H9 (cell line): ENCODE measurements around the gene VDAC1. TPM values are rescaled to one million over a fixed set of nuclear protein-coding genes. Genes with fewer than 3 reads are reported as not detected.

Source experiments
- DNase-seq: peaks from one replicate; pipeline ENCODE4 v3.0.0-alpha.2; 2017
- H2AFZ ChIP-seq: one replicate; pipeline ENCODE4 v1.6.1; 2013; ENCODE audit warnings: mild to moderate bottlenecking, low read length, control low read depth, moderate library complexity
- H2AK5ac ChIP-seq: 2 replicates; pipeline ENCODE4 v1.6.1; 2013; ENCODE audit warnings: low read length, control low read depth, mixed read lengths; ENCODE audit not compliant: insufficient read length
- H2BK120ac ChIP-seq: one replicate; pipeline ENCODE4 v1.6.1; 2013; ENCODE audit warnings: low read depth, mild to moderate bottlenecking, low read length, control low read depth, inconsistent platforms; ENCODE audit not compliant: poor library complexity, severe bottlenecking
- H2BK12ac ChIP-seq: 2 replicates; pipeline ENCODE4 v1.6.1; 2013; ENCODE audit warnings: low read length, control low read depth, mixed read lengths, low read depth; ENCODE audit not compliant: insufficient read length
- H2BK15ac ChIP-seq: 2 replicates; pipeline ENCODE4 v1.6.1; 2013; ENCODE audit warnings: low read depth, low read length, control low read depth
- H2BK20ac ChIP-seq: one replicate; pipeline ENCODE4 v1.6.1; 2013; ENCODE audit warnings: low read depth, mild to moderate bottlenecking, low read length, control low read depth, inconsistent platforms; ENCODE audit not compliant: poor library complexity, severe bottlenecking
- H2BK5ac ChIP-seq: 2 replicates; pipeline ENCODE4 v1.6.1; 2013; ENCODE audit warnings: low read length, control low read depth, mixed read lengths; ENCODE audit not compliant: insufficient read length
- H3K14ac ChIP-seq: 2 replicates; pipeline ENCODE4 v1.6.1; 2013; ENCODE audit warnings: low read length, control low read depth; ENCODE audit not compliant: insufficient read depth
- H3K18ac ChIP-seq: 2 replicates; pipeline ENCODE4 v1.6.1; 2013; ENCODE audit warnings: low read depth, mild to moderate bottlenecking, mixed read lengths, low read length, control low read depth; ENCODE audit not compliant: insufficient read length
- H3K23ac ChIP-seq: 2 replicates; pipeline ENCODE4 v1.6.1; 2013; ENCODE audit warnings: low read length, control low read depth, mixed read lengths, low read depth; ENCODE audit not compliant: insufficient read length
- H3K23me2 ChIP-seq: 2 replicates; pipeline ENCODE4 v1.6.1; 2013; ENCODE audit warnings: low read depth, mild to moderate bottlenecking, mixed read lengths, low read length, control low read depth; ENCODE audit not compliant: insufficient read length, poor library complexity, severe bottlenecking
- H3K27ac ChIP-seq: 2 replicates; pipeline ENCODE4 v1.5.1; 2013; ENCODE audit warnings: low read length, control low read depth, mixed read lengths, low read depth; ENCODE audit not compliant: insufficient read length
- H3K27me3 ChIP-seq: 2 replicates; pipeline ENCODE4 v1.6.1; 2013; ENCODE audit warnings: low read length, control low read depth, inconsistent platforms; ENCODE audit not compliant: insufficient read depth
- H3K4ac ChIP-seq: 2 replicates; pipeline ENCODE4 v1.6.1; 2013; ENCODE audit warnings: low read depth, mild to moderate bottlenecking, control low read depth, inconsistent platforms, low read length, moderate library complexity
- H3K4me1 ChIP-seq: 2 replicates; pipeline ENCODE4 v1.6.1; 2013; ENCODE audit warnings: low read length, control low read depth, inconsistent platforms; ENCODE audit not compliant: insufficient read depth
- H3K4me2 ChIP-seq: 2 replicates; pipeline ENCODE4 v1.6.1; 2013; ENCODE audit warnings: low read length, control low read depth, mixed read lengths; ENCODE audit not compliant: insufficient read length, insufficient read depth
- H3K56ac ChIP-seq: 2 replicates; pipeline ENCODE4 v1.6.1; 2013; ENCODE audit warnings: low read depth, mild to moderate bottlenecking, mixed read lengths, low read length, control low read depth; ENCODE audit not compliant: insufficient read length
- H3K79me1 ChIP-seq: 2 replicates; pipeline ENCODE4 v1.6.1; 2013; ENCODE audit warnings: low read depth, mild to moderate bottlenecking, moderate library complexity, low read length, control low read depth, inconsistent platforms; ENCODE audit not compliant: insufficient read depth, poor library complexity, severe bottlenecking
- H3K79me2 ChIP-seq: 2 replicates; pipeline ENCODE4 v1.6.1; 2013; ENCODE audit warnings: low read length, control low read depth, inconsistent platforms; ENCODE audit not compliant: insufficient read depth
- H3K9ac ChIP-seq: 2 replicates; pipeline ENCODE4 v1.6.1; 2013; ENCODE audit warnings: low read length, control low read depth, mixed read lengths; ENCODE audit not compliant: insufficient read length; ENCODE audit errors: extremely low read depth
- H3K9me3 ChIP-seq: one replicate; pipeline ENCODE4 v1.6.1; 2013; ENCODE audit warnings: low read depth, low read length, inconsistent platforms; ENCODE audit not compliant: control insufficient read depth
- H3T11ph ChIP-seq: one replicate; pipeline ENCODE4 v1.6.1; 2013; ENCODE audit warnings: mild to moderate bottlenecking, low read length, control low read depth, inconsistent platforms
- H4K20me1 ChIP-seq: one replicate; pipeline ENCODE4 v1.6.1; 2013; ENCODE audit not compliant: control insufficient read depth, insufficient read length, insufficient read depth
- H4K5ac ChIP-seq: 2 replicates; pipeline ENCODE4 v1.6.1; 2013; ENCODE audit warnings: low read depth, mild to moderate bottlenecking, mixed read lengths, low read length, control low read depth; ENCODE audit not compliant: insufficient read length
- H4K8ac ChIP-seq: replicated peaks from 2 replicates; pipeline ENCODE4 v1.6.1; 2013; ENCODE audit warnings: low read length, control low read depth, mixed read lengths, low read depth; ENCODE audit not compliant: insufficient read length
- H4K91ac ChIP-seq: 2 replicates; pipeline ENCODE4 v1.6.1; 2013; ENCODE audit warnings: low read depth, mild to moderate bottlenecking, moderate library complexity, mixed read lengths, low read length, control low read depth; ENCODE audit not compliant: insufficient read length
- H3K27ac Mint-ChIP-seq, 3 experiments: 2 replicates in 2 of 3; 3 replicates in 1 of 3; pipeline ENCODE4 v1.8.0; 2020 to 2021; ENCODE audit warnings: mixed read lengths in 3 of 3, mild to moderate bottlenecking in 1 of 3, moderate library complexity in 1 of 3
- H3K27me3 Mint-ChIP-seq: 2 replicates; pipeline ENCODE4 v1.8.0; 2021; ENCODE audit warnings: low read depth, mild to moderate bottlenecking, moderate library complexity, mixed read lengths
- H3K36me3 Mint-ChIP-seq, 3 experiments: 2 replicates in 2 of 3; 3 replicates in 1 of 3; pipeline ENCODE4 v1.8.0; 2020 to 2021; ENCODE audit warnings: low read depth in 3 of 3, mixed read lengths in 3 of 3; ENCODE audit not compliant: insufficient read depth in 1 of 3
- H3K4me1 Mint-ChIP-seq, 2 experiments: 2 replicates each; pipeline ENCODE4 v1.8.0; 2020; ENCODE audit warnings: mixed read lengths in 2 of 2
- H3K4me3 Mint-ChIP-seq, 2 experiments: 2 replicates in 1 of 2; 3 replicates in 1 of 2; pipeline ENCODE4 v1.8.0; 2020 to 2021; ENCODE audit warnings: mild to moderate bottlenecking in 2 of 2, mixed read lengths in 2 of 2, moderate library complexity in 1 of 2
- H3K9me3 Mint-ChIP-seq, 2 experiments: 2 replicates in 1 of 2; 3 replicates in 1 of 2; pipeline ENCODE4 v1.8.0; 2020; ENCODE audit warnings: mild to moderate bottlenecking in 2 of 2, mixed read lengths in 2 of 2, moderate library complexity in 1 of 2
- WGBS: extraction: QIAGEN DNeasy Blood & Tissue Kit; methylation state at CpG from one replicate; pipeline ENCODE4 v1.1.7; 2013; ENCODE audit warnings: missing lambda C conversion rate, low lambda C conversion rate, mixed read lengths; ENCODE audit not compliant: insufficient read length; ENCODE audit errors: extremely low coverage; 5-methylcytosine and 5-hydroxymethylcytosine counted together
- total RNA-seq: library from RNA; stranded (reverse); gene quantifications from 2 replicates; pipeline ENCODE4 v1.2.1, GENCODE V29; 2021
- TF ChIP-seq, protein P1 (sequence below): fragments of 200-600 bp; sonication (generic); conservative IDR thresholded peaks from 3 replicates; pipeline ENCODE4 v1.8.0; 2021; ENCODE audit warnings: antibody characterized with exemption, mild to moderate bottlenecking

VDAC1 gene
- total RNA-seq, 1 experiment from 2014 or later: 208 TPM

DNA sequence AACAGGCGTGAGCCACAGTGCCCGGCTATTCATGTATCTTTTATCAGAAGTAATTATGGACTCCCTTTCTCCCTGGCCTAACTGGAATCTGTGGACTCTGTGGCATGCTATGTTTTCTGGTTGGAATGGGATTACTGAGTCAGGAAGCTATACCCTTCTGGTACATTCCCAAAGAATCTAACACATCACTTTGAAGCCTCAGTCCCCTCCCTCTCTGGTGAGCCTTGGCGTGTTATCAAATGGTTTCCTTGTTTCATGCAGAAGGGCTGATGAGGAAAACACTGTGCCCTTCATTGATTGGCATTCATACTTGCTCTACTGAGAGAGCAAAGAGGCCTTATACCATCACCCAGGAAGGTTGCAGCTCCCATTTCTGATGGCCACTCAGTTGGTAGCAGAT is 59.2 kb downstream of the VDAC1 start:
- H3K27me3 Mint-ChIP-seq: peaks cover 6% of the 10 kb centered on the region
- no peaks in the 10 kb centered on the region for H3K9me3 Mint-ChIP-seq
- H3K18ac ChIP-seq: no peak overlapping the region
- H3K27ac Mint-ChIP-seq: no peak overlapping the region
- H2BK120ac ChIP-seq: no peak overlapping the region
- no peaks in the 10 kb centered on the region for H3K79me1 ChIP-seq
- no peak overlapping the region for H4K91ac ChIP-seq
- H4K8ac ChIP-seq: no peak overlapping the region
- H3K27me3 ChIP-seq: no peaks in the 10 kb centered on the region
- H3K79me2 ChIP-seq: no peaks in the 10 kb centered on the region
- no peak overlapping the region for H3K23ac ChIP-seq
- no peak overlapping the region for H4K5ac ChIP-seq
- no peak for DNase-seq
- no peaks in the 10 kb centered on the region for H3K4me1 Mint-ChIP-seq
- no peak overlapping the region for H3K9ac ChIP-seq
- no peak overlapping the region for H3K14ac ChIP-seq
- H3K56ac ChIP-seq: no peak overlapping the region
- no peaks in the 10 kb centered on the region for H3K9me3 ChIP-seq
- H2AFZ ChIP-seq: no peak overlapping the region
- H4K20me1 ChIP-seq: no peaks in the 10 kb centered on the region
- H3K27ac ChIP-seq: no peak overlapping the region
- no peak overlapping the region for H2BK15ac ChIP-seq
- H3K23me2 ChIP-seq: no peaks in the 10 kb centered on the region
- TF ChIP-seq, protein P1, sequence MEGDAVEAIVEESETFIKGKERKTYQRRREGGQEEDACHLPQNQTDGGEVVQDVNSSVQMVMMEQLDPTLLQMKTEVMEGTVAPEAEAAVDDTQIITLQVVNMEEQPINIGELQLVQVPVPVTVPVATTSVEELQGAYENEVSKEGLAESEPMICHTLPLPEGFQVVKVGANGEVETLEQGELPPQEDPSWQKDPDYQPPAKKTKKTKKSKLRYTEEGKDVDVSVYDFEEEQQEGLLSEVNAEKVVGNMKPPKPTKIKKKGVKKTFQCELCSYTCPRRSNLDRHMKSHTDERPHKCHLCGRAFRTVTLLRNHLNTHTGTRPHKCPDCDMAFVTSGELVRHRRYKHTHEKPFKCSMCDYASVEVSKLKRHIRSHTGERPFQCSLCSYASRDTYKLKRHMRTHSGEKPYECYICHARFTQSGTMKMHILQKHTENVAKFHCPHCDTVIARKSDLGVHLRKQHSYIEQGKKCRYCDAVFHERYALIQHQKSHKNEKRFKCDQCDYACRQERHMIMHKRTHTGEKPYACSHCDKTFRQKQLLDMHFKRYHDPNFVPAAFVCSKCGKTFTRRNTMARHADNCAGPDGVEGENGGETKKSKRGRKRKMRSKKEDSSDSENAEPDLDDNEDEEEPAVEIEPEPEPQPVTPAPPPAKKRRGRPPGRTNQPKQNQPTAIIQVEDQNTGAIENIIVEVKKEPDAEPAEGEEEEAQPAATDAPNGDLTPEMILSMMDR: no peak
- WGBS: no CpG with 5 or more reads among the region's 3 CpGs
- no peak overlapping the region for H3T11ph ChIP-seq
- H2BK12ac ChIP-seq: no peak overlapping the region
- H3K36me3 Mint-ChIP-seq: no peaks in the 10 kb centered on the region
- H3K4me2 ChIP-seq: no peak overlapping the region
- no peak overlapping the region for H2BK20ac ChIP-seq
- H3K4me3 Mint-ChIP-seq: no peak overlapping the region
- no peak overlapping the region for H2AK5ac ChIP-seq
- no peak overlapping the region for H3K4ac ChIP-seq
- H2BK5ac ChIP-seq: no peak overlapping the region
- no peaks in the 10 kb centered on the region for H3K4me1 ChIP-seq
